H1 (cell line): ENCODE data around the gene GATA5. TPM values are rescaled to one million over a fixed set of nuclear protein-coding genes. Genes with fewer than 3 reads are reported as not detected.

Experiments used
- CTCF ChIA-PET: fragments of 300-600 bp; sonication (Branson Sonifier 250); formaldehyde crosslinking; loops from one replicate; lab custom pipeline; 2021; ENCODE audit not compliant: partially characterized antibody; lab: Charles Lee
- POLR2A ChIA-PET: fragments of 300-600 bp; sonication (Branson Sonifier 250); formaldehyde crosslinking; loops from one replicate; lab custom pipeline; 2021; ENCODE audit warnings: inconsistent platforms; ENCODE audit not compliant: partially characterized antibody; lab: Charles Lee
- DNase-seq, 2 experiments: peaks; one replicate each; pipeline versions ENCODE4 v3.0.0 to v3.0.0-alpha.2; 2010 to 2022; ENCODE audit warnings: low spot score in 2 of 2, low read depth in 1 of 2, mixed read lengths in 1 of 2
- FAIRE-seq: peaks from 2 replicates; lab custom pipeline; 2011; peaks lifted over from hg19 to GRCh38; lab: Jason Lieb, UNC
- H2AFZ ChIP-seq: 2 replicates; pipeline ENCODE4 v1.8.1; 2012; ENCODE audit warnings: low read length, inconsistent platforms
- H2AK5ac ChIP-seq: 2 replicates; pipeline ENCODE4 v1.6.1; 2013; ENCODE audit warnings: low read depth, low read length
- H2BK120ac ChIP-seq: replicated peaks from 2 replicates; pipeline ENCODE3; 2013; ENCODE audit warnings: low read depth, low read length, inconsistent platforms
- H2BK12ac ChIP-seq: 2 replicates; pipeline ENCODE4 v1.6.1; 2013; ENCODE audit warnings: low read depth, low read length
- H2BK15ac ChIP-seq: 2 replicates; pipeline ENCODE4 v1.6.1; 2013; ENCODE audit warnings: low read length
- H2BK20ac ChIP-seq: 2 replicates; pipeline ENCODE4 v1.6.1; 2013; ENCODE audit warnings: low read length
- H2BK5ac ChIP-seq: 2 replicates; pipeline ENCODE4 v1.6.1; 2013; ENCODE audit warnings: low read depth, low read length
- H3K14ac ChIP-seq: 2 replicates; pipeline ENCODE4 v1.6.1; 2013; ENCODE audit warnings: inconsistent platforms; ENCODE audit not compliant: insufficient read length
- H3K18ac ChIP-seq: 2 replicates; pipeline ENCODE4 v1.6.1; 2013; ENCODE audit warnings: low read length; ENCODE audit errors: extremely low read depth
- H3K23ac ChIP-seq: 2 replicates; pipeline ENCODE4 v1.6.1; 2013; ENCODE audit warnings: inconsistent platforms; ENCODE audit not compliant: insufficient read length
- H3K23me2 ChIP-seq: 2 replicates; pipeline ENCODE4 v1.6.1; 2013; ENCODE audit warnings: low read depth, low read length
- H3K27ac ChIP-seq: 2 replicates; pipeline ENCODE4 v1.6.1; 2011; ENCODE audit warnings: low read depth, low read length, inconsistent platforms
- H3K27me3 ChIP-seq, 4 experiments: replicated peaks in 1 of 4; 1 replicate in 1 of 4; 2 replicates in 3 of 4; pipeline versions ENCODE4 v1.6.1 to v1.8.1; 2011 to 2013; ENCODE audit warnings: low read length in 3 of 4, mild to moderate bottlenecking in 3 of 4, inconsistent platforms in 2 of 4, mixed read lengths in 2 of 4, moderate library complexity in 1 of 4; ENCODE audit not compliant: control insufficient read depth in 3 of 4, insufficient read depth in 3 of 4; ENCODE audit errors: extremely low read depth in 1 of 4
- H3K36me3 ChIP-seq, 4 experiments: 2 replicates each; pipeline versions ENCODE4 v1.6.1 to v1.8.1; 2011 to 2013; ENCODE audit warnings: mild to moderate bottlenecking in 4 of 4, low read length in 3 of 4, moderate library complexity in 2 of 4, control low read depth in 1 of 4, inconsistent platforms in 1 of 4; ENCODE audit not compliant: insufficient read depth in 4 of 4, control insufficient read depth in 2 of 4
- H3K4ac ChIP-seq: replicated peaks from 2 replicates; pipeline ENCODE3; 2013; ENCODE audit warnings: low read length, low read depth, mixed read lengths, inconsistent platforms; ENCODE audit not compliant: insufficient read length
- H3K4me1 ChIP-seq, 4 experiments: replicated peaks in 1 of 4; 1 replicate in 1 of 4; 2 replicates in 3 of 4; pipeline versions ENCODE4 v1.6.1 to v1.8.1; 2011 to 2013; ENCODE audit warnings: low read length in 3 of 4, inconsistent platforms in 2 of 4, mixed read lengths in 1 of 4; ENCODE audit not compliant: insufficient read depth in 4 of 4, control insufficient read depth in 3 of 4
- H3K4me2 ChIP-seq, 2 experiments: 2 replicates each; pipeline versions ENCODE4 v1.6.1 to v1.8.1; 2011 to 2013; ENCODE audit warnings: low read depth in 2 of 2, low read length in 2 of 2, control low read depth in 1 of 2, inconsistent platforms in 1 of 2, mild to moderate bottlenecking in 1 of 2; ENCODE audit not compliant: insufficient read depth in 1 of 2
- H3K4me3 ChIP-seq, 4 experiments: fragments of 200-600, 300-600 bp in 1 of 4; sonication (generic), shearing (Covaris generic), sonication (Bioruptor Twin) in 1 of 4; 2 replicates each; pipeline versions ENCODE4 v1.5.1 to v1.8.1; 2011 to 2016; ENCODE audit warnings: low read length in 4 of 4, low read depth in 3 of 4, control low read depth in 2 of 4, inconsistent platforms in 2 of 4, mild to moderate bottlenecking in 2 of 4, mixed read lengths in 1 of 4, moderate library complexity in 1 of 4; ENCODE audit not compliant: insufficient read depth in 2 of 4; ENCODE audit errors: extremely low read depth in 1 of 4
- H3K56ac ChIP-seq: replicated peaks from 2 replicates; pipeline ENCODE3; 2013; ENCODE audit warnings: low read depth, mild to moderate bottlenecking, mixed read lengths, low read length, inconsistent platforms; ENCODE audit not compliant: insufficient read length
- H3K79me1 ChIP-seq: 2 replicates; pipeline ENCODE4 v1.6.1; 2013; ENCODE audit warnings: low read depth, low read length, control low read depth
- H3K79me2 ChIP-seq, 2 experiments: 2 replicates each; pipeline versions ENCODE4 v1.6.1 to v1.8.1; 2012 to 2013; ENCODE audit warnings: low read length in 2 of 2, mild to moderate bottlenecking in 2 of 2, inconsistent platforms in 1 of 2; ENCODE audit not compliant: insufficient read depth in 2 of 2, control insufficient read depth in 1 of 2
- H3K9ac ChIP-seq, 4 experiments: replicated peaks in 1 of 4; 1 replicate in 1 of 4; 2 replicates in 3 of 4; pipeline versions ENCODE4 v1.6.1 to v1.8.1; 2011 to 2013; ENCODE audit warnings: low read depth in 3 of 4, low read length in 3 of 4, control low read depth in 2 of 4, mild to moderate bottlenecking in 2 of 4, moderate library complexity in 2 of 4, inconsistent platforms in 1 of 4; ENCODE audit errors: extremely low read depth in 1 of 4
- H3K9me3 ChIP-seq, 2 experiments: 2 replicates each; pipeline versions ENCODE4 v1.6.1 to v1.8.1; 2012 to 2013; ENCODE audit warnings: mild to moderate bottlenecking in 2 of 2, moderate library complexity in 2 of 2, control low read depth in 1 of 2, inconsistent platforms in 1 of 2, low read depth in 1 of 2, low read length in 1 of 2, mixed read lengths in 1 of 2; ENCODE audit not compliant: insufficient read depth in 2 of 2
- H4K20me1 ChIP-seq, 2 experiments: replicated peaks in 1 of 2; 2 replicates each; pipeline versions ENCODE3 to v1.8.1; 2011 to 2013; ENCODE audit warnings: inconsistent platforms in 2 of 2, low read length in 2 of 2, mild to moderate bottlenecking in 1 of 2; ENCODE audit not compliant: insufficient read depth in 2 of 2, control insufficient read depth in 1 of 2
- H4K5ac ChIP-seq: 2 replicates; pipeline ENCODE4 v1.6.1; 2013; ENCODE audit warnings: low read length, low read depth, mixed read lengths, inconsistent platforms; ENCODE audit not compliant: insufficient read length
- H4K8ac ChIP-seq: 2 replicates; pipeline ENCODE4 v1.8.0; 2013; ENCODE audit warnings: mild to moderate bottlenecking, moderate library complexity, low read length, inconsistent platforms; ENCODE audit not compliant: insufficient read depth; ENCODE audit errors: extremely low read depth
- H4K91ac ChIP-seq: replicated peaks from 2 replicates; pipeline ENCODE3; 2013; ENCODE audit warnings: low read length, mixed read lengths, inconsistent platforms; ENCODE audit not compliant: insufficient read length
- BACH1 ChIP-seq: IDR thresholded peaks from 2 replicates; pipeline ENCODE4 v1.6.1; 2012; ENCODE audit warnings: low read length, improper control_type of control experiment
- CTBP2 ChIP-seq: IDR thresholded peaks from 2 replicates; pipeline ENCODE4 v1.7.0; 2011; ENCODE audit warnings: borderline replicate concordance, mild to moderate bottlenecking, moderate library complexity, mixed read lengths, low read length; ENCODE audit not compliant: insufficient read depth, insufficient read length
- E2F6 ChIP-seq: IDR thresholded peaks from 2 replicates; pipeline ENCODE4 v1.6.1; 2012; ENCODE audit warnings: inconsistent platforms
- EZH2 ChIP-seq: fragments of 200-600 bp; sonication (generic); IDR thresholded peaks from 2 replicates; pipeline ENCODE4 v1.7.1; 2012; ENCODE audit warnings: low read depth, mild to moderate bottlenecking, moderate library complexity, low read length, inconsistent platforms; ENCODE audit not compliant: severe bottlenecking
- HDAC2 ChIP-seq, 2 experiments: fragments of 300-600 bp in 1 of 2; sonication (generic) in 1 of 2; IDR thresholded peaks; 2 replicates each; pipeline ENCODE4 v1.6.1; 2011 to 2012; ENCODE audit warnings: low read depth in 2 of 2, low read length in 2 of 2, mild to moderate bottlenecking in 2 of 2, moderate library complexity in 2 of 2, borderline replicate concordance in 1 of 2, inconsistent platforms in 1 of 2
- POU5F1 ChIP-seq: IDR thresholded peaks from 2 replicates; pipeline ENCODE4 v1.6.1; 2011; ENCODE audit warnings: low read depth, mild to moderate bottlenecking, low read length, moderate library complexity
- RFX5 ChIP-seq: IDR thresholded peaks from 2 replicates; pipeline ENCODE4 v1.6.1; 2011; ENCODE audit warnings: low read depth, low read length, improper control_type of control experiment, borderline replicate concordance
- SIRT6 ChIP-seq: IDR thresholded peaks from one replicate; pipeline ENCODE4 v1.7.1; 2012; ENCODE audit warnings: low read length, inconsistent platforms
- SP2 ChIP-seq: IDR thresholded peaks from 2 replicates; pipeline ENCODE4 v1.6.1; 2012; ENCODE audit warnings: mild to moderate bottlenecking, low read length, inconsistent platforms
- SRF ChIP-seq: IDR thresholded peaks from 2 replicates; pipeline ENCODE4 v1.6.1; 2011; ENCODE audit warnings: mild to moderate bottlenecking, low read depth, low read length, moderate library complexity
- SUZ12 ChIP-seq: fragments of 200-600 bp; sonication (generic); IDR thresholded peaks from 2 replicates; pipeline ENCODE4 v1.6.1; 2012; ENCODE audit warnings: mild to moderate bottlenecking, inconsistent platforms, low read length, moderate library complexity, mixed read lengths
- WGBS, 2 experiments: shearing (Covaris generic) in 1 of 2; methylation state at CpG; one replicate each; pipeline versions ENCODE4 v1.1.6 to v1.1.7; 2013 to 2015; ENCODE audit warnings: low lambda C conversion rate in 2 of 2, mixed read lengths in 2 of 2, inconsistent platforms in 1 of 2, low coverage in 1 of 2, missing lambda C conversion rate in 1 of 2; ENCODE audit not compliant: insufficient replicate concordance in 2 of 2, insufficient coverage in 1 of 2, insufficient read length in 1 of 2; ENCODE audit errors: extremely low coverage in 1 of 2, missing lambda C conversion rate in 1 of 2; 5-methylcytosine and 5-hydroxymethylcytosine counted together
- polyA plus RNA-seq, 7 experiments: library from polyadenylated mRNA; depleted of rRNA in 3 of 7; stranded (reverse) in 5 of 7; unstranded in 2 of 7; fragments of >200 nt in 5 of 7; fragments of 200-250 nt in 2 of 7; gene quantifications; 1 replicate in 5 of 7; 2 replicates in 1 of 7; 4 replicates in 1 of 7; pipeline versions ENCODE4 v1.2.1 to v1.2.3, GENCODE V29; 2011 to 2013; ENCODE audit warnings: missing spikeins in 2 of 7, mixed read lengths in 2 of 7
- total RNA-seq: library from RNA; stranded (reverse); fragmentation: NEBNext Ultra II Directional; extraction: Animal tissue kit (Norgen Biotek cat#: 25700); gene quantifications from 2 replicates; pipeline ENCODE4 v1.2.1, GENCODE V29; 2021

Gene GATA5
- total and polyA plus RNA-seq, 2 of the 8 experiments (the other 6 are each of a cell fraction or from before 2014, with no cell fraction given), result 0.08 to 0.11 TPM

- no peaks in the 10 kb centered on the region for H3K23me2 ChIP-seq
- H4K5ac ChIP-seq, result no peak overlapping the region
- no peak overlapping the region; the same call in 1 of the 2 replicates for H2BK15ac ChIP-seq
- H2AFZ ChIP-seq, result no peak overlapping the region
- H2BK20ac ChIP-seq, result no peak overlapping the region
- H3K23ac ChIP-seq, result no peak overlapping the region
- CTCF ChIA-PET, result interaction anchor here (0.8 to 7.0 kb wide), 14 partner anchors 11 to 309 kb away, joined by 3 to 68 read pairs (median 3); no protein-coding TSS in a partner anchor
- WGBS, 2 experiments, result 20% methylated on average over 24 of the region's 25 CpGs; no CpG with 5 or more reads in 1 of the 2 experiments
- POLR2A ChIA-PET, result interaction anchor here (0.9 to 1.3 kb wide), 2 partner anchors 11 to 12 kb away, joined by 3 to 6 read pairs; no protein-coding TSS in a partner anchor
- H3K4ac ChIP-seq, result peak overlapping the region; percentile 72
- H2BK120ac ChIP-seq, result no peak overlapping the region
- FAIRE-seq (no peak), DNase-seq (no peak)
- no peak overlapping the region for H3K14ac ChIP-seq
- no peak overlapping the region for H3K27ac ChIP-seq
- H2BK5ac ChIP-seq, result no peak overlapping the region
- H4K8ac ChIP-seq, result 0 out of 2 replicates have a peak overlapping the region, but pooled peaks have one; percentile 12
- peak overlapping the region in 3 of 4 experiments; percentile 12 to 47 (median 14); a peak in 3 of 8 replicates for H3K4me3 ChIP-seq
- no peaks in the 10 kb centered on the region for H3K9me3 ChIP-seq
- peaks cover 37 to 77% (median 75%) of the 10 kb centered on the region in 4 experiments for H3K27me3 ChIP-seq
- H3K36me3 ChIP-seq, result no peaks in the 10 kb centered on the region
- no peak overlapping the region for H3K56ac ChIP-seq
- no peak overlapping the region for H2AK5ac ChIP-seq
- H4K91ac ChIP-seq, result no peak overlapping the region
- H3K79me1 ChIP-seq, result 0 out of 2 replicates have a peak, but pooled peaks cover 2% of the 10 kb centered on the region
- H3K18ac ChIP-seq, result peak overlapping the region; percentile 25; the same call in 1 of the 2 replicates
- peak overlapping the region; percentile 21 to 67; a peak in 3 of 4 replicates for H3K4me2 ChIP-seq
- no peak overlapping the region for H3K9ac ChIP-seq
- peaks cover 0 to 42% (median 26%) of the 10 kb centered on the region in 4 experiments; a peak in 6 of 7 replicates for H3K4me1 ChIP-seq
- H3K79me2 ChIP-seq, result no peaks in the 10 kb centered on the region
- H2BK12ac ChIP-seq, result no peak overlapping the region
- H4K20me1 ChIP-seq, result peaks cover 3 to 15% of the 10 kb centered on the region in 2 experiments
- TF ChIP-seq SIRT6 (no peak), SP2 (no peak), SRF (no peak), CTBP2 (no peak), E2F6 (peak; percentile 11; the same call in 1 of the 2 replicates), RFX5 (no peak), EZH2 (peak; percentile 65), HDAC2 (IDR thresholded peaks at IDR 0.05; ENCODE audit: borderline replicate concordance in 1 of 2, low read depth in 2 of 2, low read length in 2 of 2) (no peak), BACH1 (no peak), SUZ12 (peak; percentile 60), POU5F1 (no peak)
Observed at GRCh38 chr20:62482146-62482809, 6.5 kb upstream of the GATA5 start.
